VCaP (cell line): Measurements from ENCODE around the gene ZNFX1.

Experiments
- H3K27ac ChIP-seq: fragments of 450-650 bp; 2 replicates; pipeline ENCODE4 v1.5.1; 2017
- CTCF ChIP-seq: fragments of 450-650 bp; conservative IDR thresholded peaks from 2 replicates; pipeline ENCODE4 v1.5.1; 2017; ENCODE audit warnings: mild to moderate bottlenecking, moderate library complexity

ZNFX1 gene

GRCh38 chr20:49245921-49246740, 31.7 kb downstream of the ZNFX1 start:
- H3K27ac ChIP-seq, result no peak overlapping the region
- peak; percentile 86 for TF ChIP-seq CTCF

GRCh38 chr20:49237531-49237930, 40.3 kb downstream of the ZNFX1 start:
- H3K27ac ChIP-seq, result no peak overlapping the region
- no peak for TF ChIP-seq CTCF

- no peak overlapping the region for H3K27ac ChIP-seq
- TF ChIP-seq CTCF, result no peak
Observed at GRCh38 chr20:49236301-49236700, 41.6 kb downstream of the ZNFX1 start.

GRCh38 chr20:49234831-49235230, 43.0 kb downstream of the ZNFX1 start:
- TF ChIP-seq CTCF, result no peak
- H3K27ac ChIP-seq, result no peak overlapping the region

- no peak overlapping the region for H3K27ac ChIP-seq
- no peak for TF ChIP-seq CTCF
Observed at GRCh38 chr20:49233226-49233625, 44.6 kb downstream of the ZNFX1 start.

GRCh38 chr20:49231471-49231870, 46.4 kb downstream of the ZNFX1 start:
- TF ChIP-seq CTCF, result no peak
- H3K27ac ChIP-seq, result no peak overlapping the region

GRCh38 chr20:49230561-49231133, 47.2 kb downstream of the ZNFX1 start:
- no peak overlapping the region for H3K27ac ChIP-seq
- no peak for TF ChIP-seq CTCF
